Left cardiac atrium (tissue), 4 donors: ENCODE data around the gene TNIP2. TPM values are rescaled to one million over a fixed set of nuclear protein-coding genes. Genes with fewer than 3 reads are reported as not detected.

Source experiments
- ATAC-seq, 2 donors: fragments of 200-7000 bp; cut with Tn5 transposase; one replicate each; pipeline ENCODE4 v1.9.1; 2020; ENCODE audit warnings: mild to moderate bottlenecking in 2 of 2, moderate library complexity in 2 of 2
- DNase-seq: peaks from one replicate; pipeline ENCODE4 v3.0.0-alpha.2; 2020
- intact Hi-C, 2 donors: fragments of 100-400 bp; cut with DNase I; formaldehyde crosslinking; loops; one replicate each; pipeline versions ENCODE4 v1.14.1 to v1.15.1; 2022 to 2023
- long read RNA-seq: library from polyadenylated mRNA; unstranded; transcript quantifications from one replicate; pipeline ENCODE4 v2.0.0, GENCODE V29; 2021
- total RNA-seq, 2 donors: library from RNA; stranded (reverse); fragmentation: NEBNext Ultra II Directional; extraction: Animal tissue kit (Norgen Biotek cat#: 25700); gene quantifications; one replicate each; pipeline ENCODE4 v1.2.1, GENCODE V29; 2021
- donor health status: DM: no; HTN: yes; CAD: no.
- donor health status: DM: no; HTN: yes; CAD: no; lungs with severe emphysema.
- donor health status: DM: yes; HTN: yes; CAD: no.
- donor health status: Dilated cardiomyopathy.

TNIP2 gene, protein sequence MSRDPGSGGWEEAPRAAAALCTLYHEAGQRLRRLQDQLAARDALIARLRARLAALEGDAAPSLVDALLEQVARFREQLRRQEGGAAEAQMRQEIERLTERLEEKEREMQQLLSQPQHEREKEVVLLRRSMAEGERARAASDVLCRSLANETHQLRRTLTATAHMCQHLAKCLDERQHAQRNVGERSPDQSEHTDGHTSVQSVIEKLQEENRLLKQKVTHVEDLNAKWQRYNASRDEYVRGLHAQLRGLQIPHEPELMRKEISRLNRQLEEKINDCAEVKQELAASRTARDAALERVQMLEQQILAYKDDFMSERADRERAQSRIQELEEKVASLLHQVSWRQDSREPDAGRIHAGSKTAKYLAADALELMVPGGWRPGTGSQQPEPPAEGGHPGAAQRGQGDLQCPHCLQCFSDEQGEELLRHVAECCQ
- 10 to 100 TPM; 23.2 to 31.4 TPM for total RNA-seq
- long read RNA-seq, transcript TNIP2-201 (6 exons, 1,974 nt): major isoform, 48 of 61 reads
- long read RNA-seq, partial matches to known transcripts: 2 of 61 reads
- long read RNA-seq, other reads (novel, unspliced or antisense): 9 of 61 reads

DNA sequence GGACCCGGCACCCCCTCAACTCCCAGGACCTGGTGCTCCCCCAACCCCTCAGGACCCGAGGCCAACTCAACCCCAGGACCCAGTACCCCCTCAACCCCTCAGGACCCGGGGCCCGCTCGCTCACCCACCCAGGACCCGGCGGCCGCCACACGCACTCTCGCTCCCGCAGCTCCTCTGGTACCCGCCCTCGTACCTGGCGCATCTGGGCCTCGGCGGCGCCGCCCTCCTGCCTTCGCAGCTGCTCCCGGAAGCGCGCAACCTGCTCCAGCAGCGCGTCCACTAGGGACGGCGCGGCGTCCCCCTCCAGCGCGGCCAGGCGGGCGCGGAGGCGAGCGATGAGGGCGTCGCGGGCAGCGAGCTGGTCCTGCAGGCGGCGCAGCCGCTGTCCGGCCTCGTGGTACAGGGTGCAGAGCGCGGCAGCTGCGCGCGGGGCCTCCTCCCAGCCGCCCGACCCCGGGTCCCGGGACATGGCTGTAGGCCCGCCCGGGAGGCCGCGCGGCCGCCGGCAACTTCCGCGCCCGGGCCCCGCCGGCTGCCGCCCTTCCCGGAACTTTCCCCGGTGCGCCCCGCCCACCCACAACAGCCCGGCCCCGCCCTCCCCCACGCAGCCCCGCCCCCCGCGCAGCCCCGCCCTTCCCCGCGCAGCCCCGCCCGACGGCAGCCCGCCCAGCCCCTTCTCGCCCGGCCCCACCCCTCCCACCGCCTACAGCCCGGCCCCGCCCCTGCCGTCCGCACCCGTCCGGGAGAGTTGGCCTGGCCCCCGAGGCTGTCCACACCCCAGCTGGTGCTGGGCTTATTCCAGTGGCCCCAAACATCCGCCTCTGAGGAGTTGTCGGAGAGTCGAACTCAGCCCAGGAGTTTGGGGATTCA is at the start of gene TNIP2:
Gene TNIP2, minus strand, starts transcription at position 516 of the 870 bp plus-strand sequence. Its CDS starts 47 bp downstream, at position 469.
- intact Hi-C loops: no loop called here
- ATAC-seq: peak; percentile 90 to 92

DNA sequence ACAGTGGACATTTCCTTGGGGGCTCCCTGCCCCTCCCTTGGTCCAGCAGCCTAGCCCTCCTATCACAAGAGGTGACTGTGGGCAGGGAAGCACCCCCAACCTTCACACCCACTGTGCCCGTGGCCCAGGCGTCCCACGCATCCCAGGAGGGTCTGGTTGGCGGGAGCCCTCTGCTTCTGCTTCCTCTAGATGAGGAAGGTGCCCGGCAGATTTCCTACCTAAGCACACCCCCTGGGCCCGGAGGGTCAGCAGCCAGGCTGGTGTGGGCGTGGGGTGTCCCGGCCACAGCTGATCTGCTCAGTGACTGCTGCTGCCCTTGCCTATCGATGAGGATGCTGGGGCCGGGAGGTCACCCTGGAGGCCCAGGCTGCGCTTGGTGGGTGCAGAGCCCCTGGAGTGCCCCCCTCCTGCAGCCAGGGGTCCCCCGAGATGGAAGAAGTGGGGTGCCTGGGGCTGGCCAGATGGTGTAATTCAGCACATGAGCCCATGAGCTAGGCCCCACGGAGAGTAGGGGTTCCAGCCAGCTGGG is 48.9 kb upstream of the TNIP2 start:
- peak; percentile 13 for DNase-seq
- intact Hi-C loops: no loop called here
- ATAC-seq: no peak

More for the DNA sequence above, at the start of gene TNIP2:
- peak; percentile 92 for DNase-seq

DNA sequence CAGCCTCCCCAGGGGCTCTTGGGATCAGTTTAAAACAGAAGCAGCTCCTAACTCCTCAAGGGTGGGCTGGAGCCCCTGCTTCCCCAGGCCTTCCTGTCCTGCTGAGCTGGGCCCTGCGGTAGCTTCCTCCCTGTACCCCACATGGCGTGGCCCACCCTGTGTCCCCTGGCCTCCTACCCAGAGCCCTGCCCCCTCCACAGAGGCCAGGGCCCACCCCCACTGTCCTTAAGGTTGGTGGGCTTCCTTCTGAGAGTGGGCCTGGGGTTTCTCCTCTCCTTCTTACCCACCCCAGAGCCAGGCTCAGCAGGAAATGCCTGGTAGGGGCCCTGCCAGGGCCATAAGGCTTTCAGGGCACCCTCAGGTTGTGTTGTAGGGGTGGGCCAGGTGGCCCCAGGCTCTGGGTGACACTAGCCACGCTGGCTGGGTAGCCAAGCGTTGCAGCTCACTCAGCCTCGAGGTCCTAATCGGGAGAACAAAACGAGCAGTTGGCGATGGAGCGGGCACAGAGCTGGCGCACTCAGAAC is 48.4 kb upstream of the TNIP2 start:
- DNase-seq (peak; percentile 19), ATAC-seq (no peak)
- intact Hi-C loops: no loop called here

DNA sequence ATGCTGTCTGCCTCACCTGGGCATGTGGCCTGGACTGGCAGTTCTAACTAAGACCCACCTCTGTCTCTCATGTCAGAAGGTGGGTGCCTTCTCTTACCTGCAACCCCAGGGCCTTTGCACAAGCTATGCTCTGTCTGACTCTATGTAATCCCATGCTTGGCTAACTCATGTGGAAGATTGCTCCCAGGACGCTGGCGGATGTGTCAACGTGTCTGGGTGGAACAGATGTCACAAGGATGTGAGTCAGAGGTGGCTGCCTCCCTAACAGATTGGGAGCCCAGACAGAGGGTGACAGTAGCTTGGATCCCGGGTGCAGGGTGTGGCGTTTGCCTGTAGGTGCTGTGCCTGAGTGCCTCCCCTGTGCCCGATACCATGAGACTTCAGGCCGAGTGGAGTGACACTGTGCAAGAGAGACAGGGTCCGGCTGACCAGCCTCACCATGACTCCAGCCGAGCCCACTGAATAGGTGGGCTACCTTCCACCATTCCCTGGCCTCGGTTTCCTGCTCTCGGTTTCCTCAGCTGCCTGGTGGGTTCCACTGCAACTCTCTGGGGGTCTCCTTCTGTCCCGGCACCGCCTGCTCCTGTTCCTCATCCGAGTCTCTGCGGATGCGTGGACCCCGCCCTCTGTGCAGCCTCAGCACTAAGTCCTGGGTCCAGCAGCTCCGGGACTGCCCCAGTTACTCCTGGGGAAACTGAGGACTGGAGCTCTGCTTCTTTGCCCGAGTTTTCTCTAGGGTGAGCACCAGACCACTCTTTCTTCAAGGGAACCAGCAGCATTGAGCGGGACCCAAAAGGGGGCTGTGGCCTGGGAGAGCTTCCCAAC is 47.7 kb upstream of the TNIP2 start:
- no peak for ATAC-seq
- intact Hi-C loops: no loop called here
- peak; percentile 46 for DNase-seq

DNA sequence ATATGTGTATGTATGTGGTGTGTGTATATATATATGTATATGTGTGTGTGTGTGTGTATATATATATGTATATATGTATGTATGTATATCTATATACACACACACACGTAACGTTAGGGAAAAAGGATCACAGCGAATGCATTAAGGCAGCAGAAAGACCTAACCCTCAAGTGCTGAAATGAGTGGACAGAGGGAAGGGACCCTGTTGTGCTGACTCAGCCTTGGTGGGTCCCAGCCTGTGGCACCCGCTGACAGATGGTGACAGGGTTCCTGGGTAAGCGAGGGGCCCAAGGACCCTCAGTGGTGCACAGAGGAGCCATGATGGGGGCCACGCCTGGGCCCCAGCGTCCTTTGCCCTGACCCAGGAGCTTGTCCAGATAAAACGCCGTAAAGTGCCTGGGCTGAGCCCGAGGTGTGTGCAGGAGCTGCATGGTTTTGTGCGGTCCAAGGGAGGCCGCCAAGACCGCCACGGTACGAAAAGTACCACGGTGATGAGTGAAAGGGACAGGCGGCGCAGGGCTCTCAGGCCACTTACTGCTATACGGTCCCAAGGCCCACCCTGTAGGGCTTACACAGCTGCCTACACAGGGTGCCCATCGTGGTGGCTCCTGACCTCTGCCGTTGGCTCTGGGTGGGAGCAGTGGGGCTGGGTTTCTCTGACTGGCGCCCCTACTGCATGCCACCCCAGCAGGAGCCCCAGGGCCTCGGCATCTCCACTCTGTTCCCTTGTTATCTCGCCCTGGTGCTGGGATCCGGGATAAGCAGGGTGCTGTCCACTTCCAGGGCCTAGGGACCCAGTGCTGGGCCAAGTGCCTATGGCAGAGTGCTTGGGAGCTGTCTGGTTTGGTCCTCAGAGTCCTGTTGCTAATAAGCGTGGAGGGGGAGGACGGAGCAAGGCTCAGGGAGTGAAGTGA is 46.7 kb upstream of the TNIP2 start:
- intact Hi-C loops: no loop called here
- ATAC-seq (no peak), DNase-seq (peak; percentile 20)

DNA sequence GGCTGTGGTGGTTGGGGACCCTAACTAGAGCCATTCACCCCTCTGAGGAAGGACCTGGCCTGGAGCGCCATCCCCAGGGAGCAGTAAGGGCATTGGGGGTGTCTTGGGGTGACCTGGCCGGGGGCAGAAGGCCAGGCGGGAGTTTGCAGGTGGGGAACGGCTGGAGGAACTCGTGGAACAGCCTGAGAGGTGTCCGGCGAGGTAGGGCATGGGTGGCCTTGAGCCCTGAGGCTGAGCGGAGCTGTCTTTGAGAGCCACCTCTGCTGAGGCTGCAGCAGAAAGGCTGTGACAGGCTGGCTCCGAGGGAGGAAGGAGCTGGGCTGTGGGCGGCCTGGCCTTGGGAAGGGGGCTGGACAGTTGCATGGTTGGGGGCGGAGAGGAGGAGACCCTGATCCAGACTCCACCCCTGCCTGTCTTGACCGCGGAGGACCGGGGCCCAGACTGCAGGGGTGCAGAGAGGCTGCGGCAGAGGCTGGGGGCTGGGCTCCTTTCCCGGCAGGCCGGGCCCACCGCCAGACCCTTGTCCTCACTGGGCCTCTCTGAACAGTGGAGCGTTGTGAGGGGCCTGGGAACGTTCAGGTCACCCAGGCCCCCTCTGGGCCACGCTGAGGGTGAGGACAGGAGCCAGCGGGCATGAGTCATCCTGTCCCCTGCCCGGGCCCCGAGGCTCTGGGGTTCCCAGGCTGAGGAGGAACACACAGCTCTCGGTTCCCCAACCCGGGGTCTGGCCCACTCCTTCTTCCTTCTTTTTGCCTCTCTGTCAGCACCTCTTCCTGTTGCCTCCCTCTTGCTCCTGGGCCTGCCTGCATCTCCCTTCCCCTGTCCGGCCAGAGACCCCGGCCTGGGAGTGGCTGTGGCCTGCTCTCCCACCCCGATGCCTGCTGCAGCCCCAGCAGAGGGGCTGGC is 44.8 kb upstream of the TNIP2 start:
- ATAC-seq (peak; percentile 75 to 76), DNase-seq (peak; percentile 83)
- intact Hi-C loops: no loop called here

DNA sequence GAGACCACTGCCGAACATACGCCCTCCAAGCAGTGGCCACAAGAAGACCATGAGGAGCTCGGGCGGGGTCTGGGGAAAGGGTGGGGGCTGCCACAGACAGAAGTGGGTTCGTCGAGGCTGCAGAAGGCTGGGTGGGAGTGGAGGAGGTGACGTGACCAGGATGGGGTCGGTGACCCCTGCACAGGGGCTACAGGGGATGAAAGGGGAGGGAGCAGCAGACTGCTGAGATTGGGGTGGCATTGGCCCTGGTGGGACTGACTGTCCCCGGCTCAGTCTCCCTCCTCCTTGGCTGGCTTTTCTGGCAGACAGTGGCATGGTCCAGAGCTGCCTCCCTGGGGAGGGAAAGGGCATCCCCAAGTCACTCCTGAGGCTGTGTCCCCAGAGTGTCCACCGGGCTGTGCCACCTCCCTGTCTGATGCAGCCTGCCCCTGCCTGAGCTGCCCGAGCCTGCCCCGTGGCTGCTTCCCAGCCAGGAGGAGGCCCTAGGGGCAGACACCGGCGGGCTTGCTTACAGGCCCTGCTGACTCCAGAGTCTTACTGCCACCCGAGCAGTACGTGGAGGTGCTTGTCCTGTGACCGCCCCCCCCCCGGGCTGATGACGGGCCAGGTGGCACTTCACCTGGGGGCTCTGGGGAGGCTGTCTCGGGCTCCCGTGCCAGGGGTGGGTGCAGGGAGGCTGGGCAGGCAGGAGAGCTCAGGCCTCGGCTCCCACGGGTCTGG is 44.0 kb upstream of the TNIP2 start:
- DNase-seq: peak; percentile 46
- peak; percentile 7 to 16 for ATAC-seq
- intact Hi-C loops: no loop called here

DNA sequence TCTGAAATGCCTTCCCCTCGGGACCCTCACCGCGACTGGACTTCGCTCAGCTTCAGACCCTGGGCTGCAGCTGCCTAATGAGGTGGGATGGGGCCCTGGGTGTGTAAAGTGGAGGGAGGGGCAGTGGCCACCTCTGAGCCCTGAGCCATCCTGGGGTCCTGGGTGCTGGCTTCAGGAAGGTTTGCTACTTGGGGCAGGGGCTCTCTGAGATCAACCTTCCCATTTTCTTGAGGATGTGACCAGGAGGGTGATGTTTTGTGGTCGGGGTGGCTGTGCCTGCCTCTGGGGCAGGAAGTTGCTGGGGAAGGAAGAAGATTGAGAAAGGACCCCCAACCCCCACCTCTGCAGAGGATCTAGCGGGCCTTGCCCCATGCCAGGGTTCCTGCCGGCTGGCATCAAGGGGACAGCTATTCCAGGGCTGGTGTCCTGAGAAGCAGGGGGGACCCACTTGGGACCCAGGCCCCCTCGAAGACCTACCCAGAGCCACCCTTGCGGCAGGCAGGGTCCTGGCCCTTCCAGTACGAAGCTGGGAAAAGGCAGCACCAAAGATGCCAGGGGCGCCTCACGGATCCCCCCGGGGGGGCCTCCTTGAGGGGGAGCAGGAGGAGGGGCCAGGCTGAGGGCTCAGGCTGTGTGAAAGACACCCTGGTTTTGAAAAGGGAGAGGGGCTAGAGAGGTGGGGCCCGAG is 43.2 kb upstream of the TNIP2 start:
- ATAC-seq: no peak
- DNase-seq: peak; percentile 41
- intact Hi-C loops: no loop called here

DNA sequence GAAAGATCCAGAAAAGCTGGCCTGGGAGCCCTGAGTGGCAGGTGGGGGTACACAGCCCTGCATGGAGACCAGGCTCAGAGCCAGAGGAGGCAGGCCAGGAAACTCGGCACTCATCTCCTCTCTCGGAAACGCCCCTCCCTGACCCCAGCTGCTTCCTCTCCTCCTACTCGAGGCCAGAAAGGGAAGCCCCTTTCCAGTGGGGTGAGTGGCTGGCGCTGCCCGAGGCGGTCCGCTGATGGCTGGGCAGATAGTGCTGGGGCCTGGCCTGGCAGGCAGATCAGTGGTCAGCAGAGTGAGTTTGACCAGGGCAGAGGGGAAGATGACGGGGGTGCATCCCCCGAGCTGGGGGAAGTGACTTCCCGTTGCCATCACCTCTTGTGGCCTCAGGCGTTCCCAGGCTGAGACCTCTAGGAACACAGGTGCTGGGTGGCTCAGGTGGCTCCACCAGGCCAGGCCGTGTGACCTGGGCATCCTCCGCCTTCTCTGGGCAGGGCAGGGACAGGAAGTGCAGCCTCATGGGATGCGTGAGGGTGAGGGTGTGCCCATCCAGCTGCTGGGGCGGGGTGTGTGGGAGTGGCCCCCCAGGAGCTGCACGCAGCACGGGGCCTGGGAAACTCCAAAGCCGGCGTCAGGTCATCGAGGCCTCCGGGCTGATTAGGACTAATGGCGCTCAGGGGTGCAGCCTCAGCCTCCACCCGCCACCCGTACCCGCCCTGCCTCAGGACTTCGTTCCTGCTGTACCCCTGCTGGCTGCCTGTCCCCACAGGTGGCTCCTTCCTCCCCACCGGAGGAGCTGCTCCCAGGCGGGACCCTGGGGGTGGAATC is 42.5 kb upstream of the TNIP2 start:
- peak; percentile 8 to 10 for ATAC-seq
- intact Hi-C loops: no loop called here
- DNase-seq: peak; percentile 83

DNA sequence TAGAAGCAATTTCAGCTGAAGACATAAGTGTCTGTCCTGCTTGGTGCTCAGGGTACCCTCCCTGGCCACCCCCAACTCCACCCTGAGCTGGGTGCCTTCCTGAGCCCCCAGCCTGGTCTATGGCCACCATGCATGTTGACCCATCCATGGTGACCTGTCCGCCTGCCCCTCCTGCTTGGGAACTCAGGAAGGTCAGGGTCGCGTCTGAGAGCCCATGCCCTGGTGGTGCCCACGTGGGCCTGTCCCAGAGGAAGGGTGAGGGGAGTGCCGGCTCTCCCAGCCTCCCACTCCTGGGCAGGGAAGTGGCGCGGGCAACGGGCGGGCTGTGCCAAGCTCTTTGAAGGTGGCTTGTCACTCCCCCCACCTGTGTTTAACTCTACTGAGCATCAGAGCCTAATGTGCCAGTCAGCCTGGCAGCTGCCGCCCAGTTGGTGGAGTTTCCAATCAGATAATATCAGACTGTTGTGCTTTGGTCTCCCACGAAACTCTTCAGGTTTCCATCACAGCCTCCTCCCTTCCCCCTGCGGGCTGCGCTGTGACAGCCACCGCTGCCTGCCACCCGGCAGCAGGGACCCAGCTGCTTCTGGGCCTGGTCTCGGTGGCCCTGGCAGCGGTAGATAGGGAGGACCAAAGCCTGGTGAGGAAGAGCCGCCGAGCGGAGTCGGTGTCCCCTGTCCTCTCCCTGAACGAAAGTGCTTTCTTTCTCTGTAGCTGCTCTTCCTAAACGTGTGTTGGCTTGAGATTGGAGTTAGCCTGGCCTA is 41.6 kb upstream of the TNIP2 start:
- ATAC-seq (no peak), DNase-seq (peak; percentile 35)
- intact Hi-C loops: no loop called here

DNA sequence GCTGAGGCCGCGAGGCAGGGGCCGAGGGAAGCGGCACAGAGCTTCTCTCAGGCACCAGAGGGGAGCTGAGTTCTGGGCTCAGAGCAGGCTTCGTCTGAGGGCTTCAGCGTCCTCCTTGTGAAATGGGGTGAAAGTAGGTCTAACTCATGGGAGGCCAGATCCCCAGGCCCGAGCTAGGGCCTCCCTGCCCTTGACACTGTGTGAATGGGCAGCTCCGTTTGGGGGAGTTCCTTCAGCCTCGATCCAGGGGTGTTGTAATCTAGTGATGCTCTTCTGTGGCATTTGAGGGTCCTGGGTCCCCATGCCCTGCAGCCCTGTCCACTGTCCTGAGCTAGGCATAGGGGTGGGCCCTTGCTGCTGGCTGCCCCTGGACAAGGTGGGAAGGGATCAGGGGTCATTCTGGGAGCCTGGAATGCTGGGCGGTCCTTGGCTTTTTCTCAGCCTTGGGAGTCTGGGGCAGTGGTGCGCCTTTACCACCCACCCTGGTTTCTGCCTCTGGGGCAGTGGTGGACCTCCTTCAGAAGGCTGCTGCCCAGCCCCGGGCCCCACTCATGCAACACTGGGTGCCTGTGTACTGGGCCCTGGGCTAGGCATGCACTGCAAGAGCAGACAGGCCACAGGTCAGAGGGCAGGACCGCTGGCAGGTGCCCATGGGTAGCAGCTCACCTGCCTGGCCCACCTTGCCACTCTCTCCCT is 40.9 kb upstream of the TNIP2 start:
- DNase-seq (no peak), ATAC-seq (no peak)
- intact Hi-C loops: no loop called here

DNA sequence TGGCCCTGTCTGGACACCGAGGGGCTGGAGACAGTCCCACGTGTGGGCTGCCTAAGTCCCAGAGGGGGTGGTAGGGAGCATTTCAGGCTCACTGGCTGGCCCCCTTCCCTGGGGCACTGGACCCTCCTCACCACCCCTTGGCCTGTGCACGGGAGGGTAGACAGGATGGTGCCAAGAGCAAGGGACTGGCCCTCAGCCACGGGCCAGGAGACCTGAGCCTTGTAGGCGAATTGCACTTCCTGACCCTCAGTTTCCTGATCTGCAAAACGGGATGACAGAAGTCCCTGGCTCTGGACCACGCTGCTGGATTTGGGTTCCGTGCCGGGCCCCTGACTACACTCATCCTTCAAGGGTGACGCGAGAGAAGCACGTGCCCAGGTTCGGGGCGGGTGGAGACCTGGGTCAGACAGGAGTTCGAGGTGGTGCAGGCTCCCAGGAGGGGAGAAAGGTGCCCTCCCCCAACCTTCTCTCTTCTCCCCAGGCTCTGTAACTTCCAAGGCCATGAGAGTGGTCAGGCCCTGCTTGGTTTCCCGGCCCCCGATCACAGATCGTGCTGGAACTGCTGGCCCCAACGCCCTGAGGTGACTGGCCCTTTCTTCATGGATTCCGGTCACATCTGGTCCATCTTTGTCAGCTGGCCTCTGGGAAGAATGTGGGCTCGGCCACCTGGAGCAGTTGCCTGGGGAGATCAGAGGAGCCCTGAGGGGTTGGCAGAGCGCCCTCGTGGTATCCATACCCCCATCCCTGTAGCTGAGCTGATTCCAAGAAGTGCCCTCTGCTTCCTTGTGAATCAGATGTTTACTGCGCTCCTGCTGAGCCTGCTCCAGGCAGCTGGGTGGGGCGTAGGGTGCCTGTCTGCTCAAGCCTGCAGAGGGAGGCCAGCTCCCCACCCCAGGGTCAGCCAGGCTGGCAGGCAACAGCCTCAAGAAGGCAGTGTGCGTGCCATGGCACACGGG is 40.0 kb upstream of the TNIP2 start:
- no peak for ATAC-seq
- DNase-seq: no peak
- intact Hi-C loops: no loop called here
